ENCODE data around the gene CDC7. TPM values are rescaled to one million over a fixed set of nuclear protein-coding genes. Genes with fewer than 3 reads are reported as not detected.
"Not testable (repeated sequence)": the region's sequence is repeated elsewhere in the genome, so short reads cannot be mapped to it uniquely, and the experiment has no call there.

The CDC7 gene
- total RNA-seq, 1 experiment from 2014 or later: 26.0 TPM

DNA sequence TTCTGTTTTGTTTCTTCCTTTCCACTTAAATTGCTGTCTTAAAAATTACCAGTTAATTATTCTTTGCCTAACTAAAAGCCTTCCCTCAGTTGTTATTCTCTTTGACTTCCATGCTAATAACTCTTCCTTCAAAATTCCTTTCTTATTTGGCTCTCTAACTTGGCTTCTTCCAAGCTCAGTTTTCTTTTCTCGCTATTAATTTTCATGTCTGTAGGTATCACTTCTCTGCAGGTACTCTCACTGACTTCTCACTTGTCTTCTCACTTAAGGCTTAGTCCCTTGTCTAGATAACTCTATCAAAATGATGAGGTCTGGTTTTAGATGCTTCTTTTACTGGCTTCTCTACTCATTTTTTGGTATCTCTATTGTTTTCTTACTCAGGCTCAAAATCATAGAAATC is 10.1 kb downstream of the CDC7 start:
- no peak for DNase-seq (ENCODE audit: low read depth)

DNA sequence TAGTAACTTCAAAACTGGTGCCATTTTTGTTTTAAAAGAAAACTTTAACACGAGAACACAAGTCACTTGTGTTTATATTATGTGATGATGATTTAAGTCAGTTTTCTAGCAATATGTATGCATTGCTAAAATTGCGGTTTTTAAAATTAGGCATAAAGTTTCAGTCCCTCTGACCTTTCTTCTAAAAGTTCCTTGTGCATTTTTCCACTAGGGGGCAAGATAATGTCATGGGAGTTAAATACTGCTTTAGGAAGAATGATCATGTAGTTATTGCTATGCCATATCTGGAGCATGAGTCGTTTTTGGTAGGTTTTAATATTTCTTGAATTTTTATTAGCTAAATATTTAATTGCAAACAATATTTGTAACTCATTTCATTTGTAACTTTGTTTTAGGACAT is 10.7 kb downstream of the CDC7 start:
- peak; percentile 45 for DNase-seq (ENCODE audit: low read depth)

DNA sequence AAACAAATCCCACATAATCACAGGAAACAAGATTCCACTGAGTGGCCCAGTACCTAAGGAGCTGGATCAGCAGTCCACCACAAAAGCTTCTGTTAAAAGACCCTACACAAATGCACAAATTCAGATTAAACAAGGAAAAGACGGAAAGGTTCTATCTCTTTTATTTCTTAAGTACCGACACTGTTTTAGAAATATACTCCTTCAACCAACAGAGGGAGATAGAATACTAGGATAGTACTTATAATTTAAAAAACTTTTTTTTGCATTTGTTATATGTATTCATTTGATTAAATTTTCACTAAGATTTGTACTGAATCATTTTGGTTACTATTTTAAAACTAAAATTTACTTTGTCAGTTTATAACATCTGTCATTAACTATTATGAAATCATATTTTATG is 12.5 kb downstream of the CDC7 start:
- no peak for DNase-seq (ENCODE audit: low read depth)

DNA sequence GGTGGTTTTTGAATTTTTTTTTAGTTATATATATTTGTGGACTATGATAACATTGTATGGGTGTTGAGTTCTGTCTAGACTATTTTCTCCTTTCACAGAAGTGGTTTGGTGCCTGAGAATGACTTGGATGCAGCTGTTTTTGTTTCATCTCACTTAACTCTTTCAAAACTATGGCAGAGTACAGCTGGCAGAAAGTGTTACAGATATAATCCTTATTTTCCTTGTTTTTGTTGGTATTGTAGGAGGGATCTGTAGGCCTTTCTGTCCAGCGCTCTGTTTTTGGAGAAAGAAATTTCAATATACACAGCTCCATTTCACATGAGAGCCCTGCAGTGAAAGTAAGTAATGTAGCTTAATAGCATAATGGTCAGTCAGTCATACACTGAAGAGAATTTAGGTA is 13.1 kb downstream of the CDC7 start:
- DNase-seq (ENCODE audit: low read depth): no peak

DNA sequence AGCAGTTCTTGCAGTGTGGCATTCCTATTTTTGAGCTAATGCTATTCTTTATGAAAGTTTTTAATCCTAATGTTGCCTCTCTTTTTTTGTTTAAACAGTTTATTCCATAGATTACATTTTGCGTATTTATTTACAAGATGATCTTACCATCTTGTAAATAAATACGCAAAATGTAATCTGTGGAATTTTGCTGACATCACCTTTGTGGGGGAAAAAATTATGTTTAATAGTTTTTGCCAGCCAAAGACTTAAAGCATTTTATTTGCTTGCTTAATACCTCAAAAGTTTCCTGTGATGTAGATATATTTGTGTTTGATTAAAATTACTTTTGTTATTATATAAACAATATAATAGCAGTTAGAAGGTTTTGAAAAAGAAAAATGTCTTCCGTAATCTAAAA is 15.3 kb downstream of the CDC7 start:
- DNase-seq (ENCODE audit: low read depth): no peak

DNA sequence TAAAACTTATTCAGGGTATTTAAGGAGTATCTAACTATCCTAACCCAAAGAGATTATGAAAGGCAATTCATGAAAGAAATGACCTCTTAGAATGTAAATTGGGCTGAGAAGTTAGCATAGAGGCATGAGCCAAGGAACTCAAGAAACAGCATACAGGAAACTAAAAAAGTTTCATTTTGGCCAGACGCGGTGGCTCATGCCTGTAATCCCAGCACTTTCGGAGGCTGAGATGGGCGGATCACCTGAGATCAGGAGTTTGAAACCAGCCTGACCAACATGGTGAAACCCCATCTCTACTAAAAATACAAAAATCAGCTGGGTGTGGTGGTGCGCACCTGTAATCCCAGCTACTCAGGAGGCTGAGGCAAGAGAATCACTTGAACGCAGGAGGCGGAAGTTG is 16.0 kb downstream of the CDC7 start:
- DNase-seq (ENCODE audit: low read depth): not testable (repeated sequence)

DNA sequence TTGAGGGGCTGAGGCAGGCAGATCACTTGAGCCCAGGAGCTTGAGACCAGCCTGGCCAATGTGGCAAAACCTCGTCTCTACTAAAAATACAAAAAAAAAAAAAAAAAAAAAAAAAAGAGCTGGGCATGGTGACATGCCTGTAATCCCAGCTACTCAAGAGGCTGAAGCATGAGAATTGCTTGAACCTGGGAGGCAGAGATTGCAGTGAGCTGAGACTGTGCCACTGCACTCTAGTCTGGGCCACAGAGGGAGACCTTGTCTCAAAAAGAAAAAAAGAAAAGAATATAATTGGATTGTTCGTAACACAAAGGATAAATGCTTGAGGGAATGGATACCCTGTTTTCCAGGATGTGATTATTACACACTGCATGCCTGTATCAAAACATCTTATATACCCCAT is 18.5 kb downstream of the CDC7 start:
- DNase-seq (ENCODE audit: low read depth): not testable (repeated sequence)

DNA sequence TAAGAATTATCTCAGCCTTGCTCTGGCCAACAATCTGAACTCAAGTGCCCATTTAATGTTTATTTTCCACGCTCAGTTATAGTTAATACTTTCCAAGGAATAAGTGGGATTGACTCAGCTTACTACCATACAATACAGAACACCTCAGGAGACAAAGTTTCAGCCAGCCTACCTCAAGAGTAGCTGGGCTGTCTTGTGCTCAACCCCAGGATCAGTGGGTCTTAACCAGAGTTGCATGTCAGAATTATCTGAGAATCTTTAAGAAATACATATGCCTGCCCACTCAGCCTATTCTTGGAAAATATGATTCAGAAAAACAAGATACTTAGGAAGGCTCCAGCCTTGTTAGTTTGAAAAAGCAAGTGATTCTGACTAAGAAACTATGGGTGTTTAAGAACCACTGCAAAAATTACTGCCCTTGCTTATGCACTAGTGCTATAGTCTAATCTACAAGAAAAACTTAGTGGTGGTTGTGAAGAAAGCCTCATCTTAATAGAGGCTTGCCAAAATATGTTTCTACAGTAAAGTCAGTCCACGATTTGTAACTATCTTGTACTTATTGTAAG is 20.4 kb downstream of the CDC7 start:
- DNase-seq (ENCODE audit: low read depth): no peak

DNA sequence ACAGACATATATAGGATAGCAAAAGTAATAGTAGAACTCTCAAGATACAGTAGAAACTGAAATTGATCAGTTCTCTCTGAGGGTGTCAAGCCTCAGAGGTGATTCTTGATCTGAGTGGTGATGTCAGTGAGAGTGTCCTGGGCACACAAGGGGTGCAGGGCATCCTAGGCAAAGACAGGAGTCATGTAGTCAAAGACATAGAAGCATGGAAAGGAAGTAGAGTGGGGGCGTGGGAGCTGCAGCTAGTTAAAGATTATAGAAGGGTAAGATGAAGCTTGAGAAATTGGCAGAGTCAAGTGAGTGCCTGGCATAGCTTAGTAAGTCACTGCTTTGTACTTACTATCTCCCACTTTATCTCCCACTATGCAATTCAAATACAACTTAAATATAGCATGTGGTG is 22.8 kb downstream of the CDC7 start:
- no peak for DNase-seq (ENCODE audit: low read depth)

DNA sequence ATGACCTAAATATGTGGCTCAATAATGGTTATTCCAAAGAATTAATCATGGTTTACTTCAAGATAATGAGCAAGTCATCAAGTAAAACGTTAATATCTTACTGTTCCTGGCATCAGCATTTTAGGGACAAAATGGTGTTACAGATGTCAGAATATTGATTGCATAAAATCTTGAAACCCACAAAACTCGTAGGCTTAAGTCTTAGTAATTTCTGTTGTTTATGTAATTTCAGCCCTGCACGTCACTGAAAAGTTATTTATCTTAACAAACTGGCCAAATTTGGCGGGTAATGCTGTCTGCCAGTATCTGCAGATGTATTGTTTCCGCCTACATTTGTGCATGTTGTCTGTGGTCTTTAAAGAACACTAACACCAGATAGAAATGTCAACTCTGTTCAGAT is 25.8 kb downstream of the CDC7 start:
- no peak for DNase-seq (ENCODE audit: low read depth)

DNA sequence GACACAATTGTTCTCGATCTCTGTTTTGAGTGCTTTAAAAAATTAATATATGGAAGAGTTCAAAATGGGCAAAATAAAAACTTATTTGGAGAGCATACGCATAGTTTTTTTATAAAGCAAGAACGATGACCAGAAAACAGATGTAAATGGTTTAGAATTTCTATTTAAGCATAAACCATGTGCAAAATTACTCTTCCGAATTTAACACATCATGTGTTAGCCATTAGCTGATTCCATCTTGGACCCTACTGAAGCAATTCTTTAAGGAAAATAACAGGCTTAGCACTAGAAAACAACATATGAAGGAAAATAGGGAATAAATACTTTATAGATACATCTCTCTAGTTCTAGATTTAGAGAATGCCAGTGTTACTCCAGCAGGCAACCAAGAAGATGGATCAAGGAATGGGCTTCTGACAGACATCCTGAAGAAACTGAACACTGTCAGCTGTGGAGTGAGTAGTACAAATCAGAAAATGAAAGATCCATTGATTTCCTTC is 26.7 kb downstream of the CDC7 start:
- no peak for DNase-seq (ENCODE audit: low read depth)

DNA sequence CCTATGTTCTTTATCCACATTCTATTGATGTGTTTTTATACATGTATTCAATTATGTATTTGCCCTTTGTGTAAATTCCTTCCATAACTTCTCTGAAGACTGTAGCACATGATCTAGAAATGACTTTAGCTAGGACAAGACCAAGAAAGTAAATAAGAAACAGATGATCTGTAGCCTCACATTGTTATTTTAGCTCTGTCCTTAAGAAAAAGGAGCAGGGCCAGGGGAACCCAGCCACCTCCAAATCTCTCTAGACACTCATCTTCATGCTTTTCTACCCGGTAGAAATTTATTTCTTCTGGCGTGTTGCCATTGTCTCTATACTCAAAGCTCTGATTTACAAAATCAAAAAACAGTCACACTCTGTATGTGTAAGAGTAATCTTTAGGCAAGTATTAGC is 27.1 kb downstream of the CDC7 start:
- no peak for DNase-seq (ENCODE audit: low read depth)

DNA sequence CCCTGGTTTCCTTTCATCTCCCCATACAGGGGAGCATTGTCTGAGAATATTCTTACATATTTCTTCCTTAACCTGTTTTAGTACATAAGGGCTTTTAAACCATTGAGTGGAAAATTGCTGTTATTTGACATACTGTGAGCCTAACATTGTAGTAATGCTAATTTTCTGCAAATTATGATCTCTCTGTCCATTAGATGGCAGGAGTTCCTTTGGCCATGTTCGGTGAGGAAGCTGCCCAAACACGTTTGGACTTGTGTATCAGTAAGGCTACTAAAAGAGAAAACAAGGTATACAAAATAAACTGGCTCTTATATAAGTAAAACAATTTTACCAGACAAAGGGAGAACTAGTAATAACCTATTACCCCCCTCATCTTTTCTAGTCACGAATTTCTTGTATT is 29.2 kb downstream of the CDC7 start:
- DNase-seq (ENCODE audit: low read depth): peak; percentile 37

DNA sequence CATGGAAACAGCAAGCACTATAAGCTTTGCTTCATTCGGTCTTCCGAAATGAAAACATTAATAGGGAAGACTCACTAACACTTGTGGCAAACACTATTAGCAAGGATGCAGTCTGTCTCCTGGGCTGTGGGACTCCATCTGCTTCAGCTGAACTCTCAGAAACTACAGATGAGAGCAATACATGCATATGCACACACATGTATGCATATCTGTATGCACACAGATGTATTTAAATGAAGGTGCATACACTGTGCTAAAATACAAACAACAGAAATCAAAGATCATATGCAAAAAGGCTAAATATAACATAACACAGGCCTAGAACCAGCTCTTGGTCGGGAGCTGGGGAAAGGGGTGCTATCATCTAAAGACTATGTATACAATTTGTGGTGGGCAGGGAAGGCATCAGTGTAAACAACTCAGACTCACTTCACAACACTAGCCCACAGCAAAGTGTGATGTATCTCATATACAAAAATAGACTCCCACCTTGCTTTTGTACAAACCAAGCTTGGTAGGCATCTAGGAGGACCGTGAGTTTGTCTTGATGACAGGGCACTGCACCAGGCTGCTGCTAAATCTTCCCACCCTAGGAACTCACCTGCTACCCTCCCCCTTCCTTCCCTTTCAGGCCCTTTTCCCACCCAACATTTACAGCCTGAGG is 32.8 kb downstream of the CDC7 start:
- no peak for DNase-seq (ENCODE audit: low read depth)

DNA sequence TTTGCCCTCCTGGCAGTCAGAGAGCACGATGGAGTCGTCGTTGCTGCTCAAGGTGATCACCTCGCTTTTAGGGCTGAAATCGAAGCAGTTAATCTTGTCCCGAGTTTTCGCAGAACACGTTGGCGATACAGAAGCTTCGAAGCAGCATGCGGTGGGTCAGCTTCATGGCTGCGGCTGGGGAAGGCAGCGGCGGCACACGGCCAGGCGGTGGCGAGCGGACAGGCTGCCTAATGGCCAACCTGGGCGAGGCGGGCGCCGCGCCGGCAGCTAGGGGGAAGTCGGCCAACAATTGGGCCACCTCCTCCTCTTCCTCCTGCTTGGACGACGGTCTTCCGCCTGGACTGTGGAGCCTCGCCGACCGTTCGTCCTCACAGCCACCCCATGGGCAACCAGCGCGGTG is 34.8 kb downstream of the CDC7 start:
- no peak for DNase-seq (ENCODE audit: low read depth)

DNA sequence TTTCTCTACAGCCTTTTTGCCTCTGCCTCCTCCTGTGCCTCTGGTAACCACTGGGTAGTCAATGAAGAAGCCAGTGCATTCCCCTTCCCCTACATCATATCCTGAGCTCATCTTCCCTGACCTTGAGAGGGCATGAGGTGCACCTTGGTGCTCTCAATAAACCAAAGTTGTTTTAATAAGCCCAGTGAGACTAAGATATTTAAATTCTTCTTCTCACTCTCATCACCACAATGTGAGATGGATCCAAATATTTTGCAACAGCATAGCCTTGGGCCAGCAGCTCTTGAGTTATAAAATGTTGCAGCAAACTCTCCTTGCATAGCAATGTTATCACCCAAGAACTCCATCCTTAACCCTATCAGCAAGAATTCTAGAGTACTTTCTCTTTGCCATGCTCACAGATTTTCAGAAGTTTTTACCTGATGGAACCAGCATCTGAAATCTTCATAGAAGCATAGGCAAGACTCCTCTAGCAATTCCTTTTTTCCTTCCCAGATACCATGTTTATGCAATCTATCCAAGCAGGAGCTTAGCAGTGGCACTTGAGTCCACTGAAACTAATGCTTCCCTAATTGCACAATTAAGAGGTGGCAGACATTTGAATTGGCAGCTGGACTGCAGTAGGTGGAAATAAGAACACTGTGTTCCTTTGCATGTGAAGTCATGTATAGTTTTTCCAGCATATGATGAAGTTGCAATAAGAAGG is 36.8 kb downstream of the CDC7 start:
- peak; percentile 80 for DNase-seq (ENCODE audit: low read depth)

DNA sequence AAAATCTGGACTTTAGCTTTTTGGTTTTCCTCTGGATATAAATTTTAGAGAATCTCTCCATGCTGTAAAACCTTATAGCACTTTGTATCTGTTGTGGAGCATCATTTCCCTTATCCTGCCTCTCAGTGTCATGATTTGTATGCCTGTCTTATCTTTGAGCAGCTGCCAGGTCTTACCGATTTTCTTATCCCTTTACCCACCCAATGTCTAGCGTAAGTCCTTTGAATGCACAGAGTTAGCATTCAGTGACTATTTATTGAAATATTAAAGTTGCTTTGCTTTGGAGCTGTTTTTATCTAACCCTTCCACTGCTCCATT is 37.3 kb downstream of the CDC7 start:
- DNase-seq (ENCODE audit: low read depth): no peak

DNA sequence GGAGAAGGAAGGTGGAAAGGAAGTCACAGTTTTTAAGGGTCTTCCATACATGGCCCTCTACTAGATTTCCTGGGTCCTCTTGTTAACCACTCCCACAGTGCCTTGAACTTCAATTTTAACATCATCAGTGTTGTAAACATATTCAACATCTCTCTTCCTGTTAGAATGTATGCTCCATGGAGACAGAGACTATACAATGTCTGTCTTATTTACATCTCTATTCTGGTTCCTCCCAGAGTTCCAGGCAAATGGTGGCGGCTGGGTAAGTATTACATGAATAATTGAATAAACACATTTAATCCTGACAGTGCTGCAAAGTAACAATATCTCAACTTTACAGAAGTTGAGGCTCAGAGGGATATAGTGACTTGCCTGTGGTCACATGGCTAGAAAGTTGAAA is 40.3 kb downstream of the CDC7 start:
- no peak for DNase-seq (ENCODE audit: low read depth)

DNA sequence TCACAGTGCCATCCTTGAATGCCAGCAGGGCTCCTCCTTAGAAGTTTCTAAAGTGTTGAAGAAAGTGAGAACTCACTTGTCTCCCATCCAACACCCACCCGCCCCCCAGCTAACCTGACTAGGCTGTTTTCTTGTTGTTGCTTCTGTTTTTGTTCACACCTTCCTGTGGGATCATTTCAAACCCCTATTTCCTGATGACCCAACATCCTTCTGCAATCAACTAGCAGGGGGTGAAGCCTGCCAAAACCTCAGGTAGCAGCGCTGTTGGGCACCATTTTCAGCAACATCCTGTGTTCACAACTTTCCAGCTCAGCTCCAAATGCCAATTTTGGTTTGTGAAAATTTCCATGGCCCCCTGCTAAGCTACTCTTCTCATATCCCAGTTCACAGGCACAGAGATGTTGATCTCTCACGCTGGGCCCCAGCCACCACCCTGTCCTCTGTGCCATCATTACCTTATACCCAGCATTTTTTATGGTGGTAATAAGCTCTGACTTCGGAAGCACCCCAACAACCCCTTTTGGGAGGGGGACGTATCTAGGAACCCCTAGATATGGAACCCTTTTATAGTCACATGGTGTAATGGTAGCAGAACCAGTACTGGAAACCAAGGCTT is 41.4 kb downstream of the CDC7 start:
- no peak for DNase-seq (ENCODE audit: low read depth)

DNA sequence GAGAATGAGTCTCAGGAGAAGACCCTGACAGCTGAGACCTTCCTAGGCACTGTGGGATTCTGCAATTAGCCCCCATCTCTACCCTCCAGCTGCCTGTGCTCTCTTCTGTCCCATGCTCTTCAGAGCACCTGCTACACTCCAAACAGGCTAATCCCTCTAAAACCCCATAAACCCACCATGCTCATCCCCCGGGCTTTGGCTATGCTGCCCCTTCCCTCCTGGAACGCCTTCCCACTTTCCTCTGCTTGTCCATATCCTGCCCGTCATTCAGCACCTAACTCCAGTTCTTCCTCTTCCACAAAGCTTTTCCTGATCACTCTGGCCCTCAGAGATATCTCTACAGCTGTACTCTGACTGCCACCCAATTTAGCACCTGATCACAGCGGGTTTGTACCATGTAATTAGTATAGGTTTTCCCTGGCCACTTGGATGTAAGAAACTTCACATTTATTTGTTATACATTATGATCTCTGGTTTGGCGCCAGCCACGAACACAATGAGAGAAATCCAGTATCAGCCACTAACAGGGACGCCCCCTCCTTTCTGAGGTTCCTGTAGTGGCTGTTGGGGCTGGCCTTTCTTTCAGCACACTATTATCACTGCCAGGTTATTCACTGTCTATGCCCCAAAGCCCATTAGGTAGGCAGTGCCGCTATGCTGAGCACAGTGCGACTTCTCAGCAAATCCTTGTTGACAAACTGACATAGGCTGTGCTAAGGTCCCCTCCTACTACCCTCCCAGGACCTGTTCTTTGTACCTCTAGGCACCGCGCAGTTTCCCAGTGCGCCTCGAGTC is 45.1 kb downstream of the CDC7 start:
- DNase-seq (ENCODE audit: low read depth): no peak

DNA sequence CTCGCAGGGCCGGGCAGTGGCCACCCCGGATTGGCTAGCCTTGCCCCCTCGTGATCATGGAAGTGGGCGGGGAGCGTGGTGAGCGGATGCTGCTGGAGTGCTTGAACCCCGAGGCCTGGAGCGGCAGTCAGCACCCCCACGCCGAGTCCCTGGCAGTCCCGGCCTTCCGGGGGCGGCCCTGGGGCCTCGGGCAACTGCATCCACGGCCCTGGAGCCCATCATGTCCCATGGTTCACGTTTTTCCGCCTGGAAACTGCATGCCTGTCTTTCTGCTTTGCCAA is 45.6 kb downstream of the CDC7 start:
- no peak for DNase-seq (ENCODE audit: low read depth)

DNA sequence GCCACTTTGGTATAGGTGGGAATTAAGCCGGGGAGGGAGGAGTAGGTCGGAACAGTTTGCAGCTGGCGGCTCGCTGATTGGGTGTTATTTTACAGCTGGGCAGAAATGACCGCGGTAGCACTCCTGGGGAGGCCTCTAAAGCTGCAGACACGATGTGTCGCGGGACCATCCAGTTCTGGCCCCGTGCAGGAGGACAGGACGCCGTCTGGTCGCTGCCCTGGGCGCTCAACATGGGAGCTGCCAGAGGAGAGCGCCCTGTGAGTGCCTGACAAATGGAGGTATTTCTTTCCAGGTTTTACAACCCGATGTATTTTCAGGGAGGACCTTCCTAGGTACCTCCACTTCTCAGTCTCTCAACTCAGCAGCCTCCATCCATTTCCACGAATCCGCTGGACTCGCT is 46.2 kb downstream of the CDC7 start:
- DNase-seq (ENCODE audit: low read depth): no peak

Data from M059J (cell line).